GM19328 (cell line): ENCODE measurements around the gene ELMO1.

Experiments
- ATAC-seq: cut with Tn5 transposase; IDR thresholded peaks from one replicate; pipeline ENCODE4 v1.9.1; 2021; ENCODE audit warnings: mild to moderate bottlenecking, moderate library complexity; ENCODE audit not compliant: unreplicated experiment

ELMO1 gene

GRCh38 chr7:37039131-37039749 lies 409.4 kb downstream of the ELMO1 start:
- no peak for ATAC-seq

- no peak for ATAC-seq
Observed at GRCh38 chr7:37038706-37039105, 410.0 kb downstream of the ELMO1 start.

GRCh38 chr7:37037286-37037685 lies 411.4 kb downstream of the ELMO1 start:
- no peak for ATAC-seq

GRCh38 chr7:37035631-37036030 lies 413.0 kb downstream of the ELMO1 start:
- no peak for ATAC-seq

- ATAC-seq, result no peak
Observed at GRCh38 chr7:37033141-37033540, 415.5 kb downstream of the ELMO1 start.

- ATAC-seq, result no peak
Observed at GRCh38 chr7:37032258-37032601, 416.4 kb downstream of the ELMO1 start.

GRCh38 chr7:37031571-37032257 lies 416.9 kb downstream of the ELMO1 start:
- ATAC-seq, result no peak

GRCh38 chr7:37028909-37029440 lies 419.7 kb downstream of the ELMO1 start:
- no peak for ATAC-seq

- no peak for ATAC-seq
Observed at GRCh38 chr7:37027557-37028341, 420.9 kb downstream of the ELMO1 start.

GRCh38 chr7:37027104-37027503 lies 421.6 kb downstream of the ELMO1 start:
- no peak for ATAC-seq

GRCh38 chr7:37018954-37019353 lies 429.7 kb downstream of the ELMO1 start:
- no peak for ATAC-seq

- no peak for ATAC-seq
Observed at GRCh38 chr7:37016064-37016878, 432.4 kb downstream of the ELMO1 start.

- ATAC-seq, result no peak
Observed at GRCh38 chr7:37015353-37016034, 433.2 kb downstream of the ELMO1 start.

- ATAC-seq, result no peak
Observed at GRCh38 chr7:37013771-37014170, 434.9 kb downstream of the ELMO1 start.

GRCh38 chr7:37011151-37011890 lies 437.3 kb downstream of the ELMO1 start:
- no peak for ATAC-seq

GRCh38 chr7:37009125-37009675 lies 439.5 kb downstream of the ELMO1 start:
- no peak for ATAC-seq

- ATAC-seq, result no peak
Observed at GRCh38 chr7:37007691-37008090, 441.0 kb downstream of the ELMO1 start.

- ATAC-seq, result no peak
Observed at GRCh38 chr7:37007268-37007667, 441.4 kb downstream of the ELMO1 start.

- ATAC-seq, result no peak
Observed at GRCh38 chr7:37006764-37007163, 441.9 kb downstream of the ELMO1 start.
